H1 (cell line): Measurements from ENCODE around the gene RMND1. TPM values are rescaled to one million over a fixed set of nuclear protein-coding genes. Genes with fewer than 3 reads are reported as not detected.

Experiments used
- CHD2 ChIP-seq: IDR thresholded peaks from 2 replicates; pipeline ENCODE4 v1.6.1; 2012; ENCODE audit warnings: low read length, improper control_type of control experiment
- CTBP2 ChIP-seq: IDR thresholded peaks from 2 replicates; pipeline ENCODE4 v1.7.0; 2011; ENCODE audit warnings: borderline replicate concordance, mild to moderate bottlenecking, moderate library complexity, mixed read lengths, low read length; ENCODE audit not compliant: insufficient read depth, insufficient read length
- EZH2 ChIP-seq: fragments of 200-600 bp; sonication (generic); IDR thresholded peaks from 2 replicates; pipeline ENCODE4 v1.7.1; 2012; ENCODE audit warnings: low read depth, mild to moderate bottlenecking, moderate library complexity, low read length, inconsistent platforms; ENCODE audit not compliant: severe bottlenecking
- GTF2F1 ChIP-seq: IDR thresholded peaks from 2 replicates; pipeline ENCODE4 v1.6.1; 2012; ENCODE audit warnings: low read depth, low read length, improper control_type of control experiment, borderline replicate concordance
- NRF1 ChIP-seq: IDR thresholded peaks from 2 replicates; pipeline ENCODE4 v1.6.1; 2011; ENCODE audit warnings: mild to moderate bottlenecking, low read depth, low read length, improper control_type of control experiment
- RXRA ChIP-seq: IDR thresholded peaks from 2 replicates; pipeline ENCODE4 v1.6.1; 2011; ENCODE audit warnings: low read depth, mild to moderate bottlenecking, low read length, moderate library complexity; ENCODE audit not compliant: insufficient read depth
- SP4 ChIP-seq: IDR thresholded peaks from 2 replicates; pipeline ENCODE4 v1.6.1; 2012; ENCODE audit warnings: low read length, inconsistent platforms
- TBP ChIP-seq: IDR thresholded peaks from 2 replicates; pipeline ENCODE4 v1.6.1; 2011; ENCODE audit warnings: low read depth, low read length, improper control_type of control experiment
- polyA plus RNA-seq, 7 experiments: library from polyadenylated mRNA; depleted of rRNA in 3 of 7; stranded (reverse) in 5 of 7; unstranded in 2 of 7; fragments of >200 nt in 5 of 7; fragments of 200-250 nt in 2 of 7; gene quantifications; 1 replicate in 5 of 7; 2 replicates in 1 of 7; 4 replicates in 1 of 7; pipeline versions ENCODE4 v1.2.1 to v1.2.3, GENCODE V29; 2011 to 2013; ENCODE audit warnings: missing spikeins in 2 of 7, mixed read lengths in 2 of 7
- total RNA-seq: library from RNA; stranded (reverse); fragmentation: NEBNext Ultra II Directional; extraction: Animal tissue kit (Norgen Biotek cat#: 25700); gene quantifications from 2 replicates; pipeline ENCODE4 v1.2.1, GENCODE V29; 2021
- TF ChIP-seq, protein P1 (sequence below): fragments of 300-600 bp; sonication (generic); IDR thresholded peaks from 2 replicates; pipeline ENCODE4 v1.7.1; 2012; ENCODE audit warnings: low read length, moderate library complexity, mild to moderate bottlenecking, inconsistent platforms; ENCODE audit not compliant: insufficient replicate concordance
- TF ChIP-seq, protein P2 (sequence below): IDR thresholded peaks from 2 replicates; pipeline ENCODE4 v1.6.1; 2011; ENCODE audit warnings: low read length, improper control_type of control experiment

The RMND1 gene
- total and polyA plus RNA-seq, 2 of the 8 experiments (the other 6 are each of a cell fraction or from before 2014, with no cell fraction given): 7.3 to 21.9 TPM

DNA sequence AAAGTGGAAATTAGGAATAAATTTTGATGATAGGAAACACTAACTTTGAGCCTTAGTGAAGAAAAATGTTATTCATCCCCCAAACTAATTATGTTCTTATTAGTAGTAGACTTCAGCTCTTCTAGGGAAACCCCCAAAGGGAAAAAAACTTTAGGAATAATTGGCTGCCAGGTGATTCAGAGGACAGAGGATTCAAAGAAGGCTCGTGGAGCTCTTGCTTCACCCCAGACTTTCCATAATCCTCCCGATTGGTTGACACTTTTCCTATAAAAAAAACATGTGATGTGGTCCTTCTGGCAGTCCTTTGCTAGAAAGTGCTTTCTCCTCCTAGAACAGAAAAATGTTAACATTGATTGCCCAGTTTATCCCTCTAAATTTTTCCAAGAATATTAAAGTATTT lies 36.3 kb upstream of the RMND1 start (continued):
- TF ChIP-seq, protein P1, sequence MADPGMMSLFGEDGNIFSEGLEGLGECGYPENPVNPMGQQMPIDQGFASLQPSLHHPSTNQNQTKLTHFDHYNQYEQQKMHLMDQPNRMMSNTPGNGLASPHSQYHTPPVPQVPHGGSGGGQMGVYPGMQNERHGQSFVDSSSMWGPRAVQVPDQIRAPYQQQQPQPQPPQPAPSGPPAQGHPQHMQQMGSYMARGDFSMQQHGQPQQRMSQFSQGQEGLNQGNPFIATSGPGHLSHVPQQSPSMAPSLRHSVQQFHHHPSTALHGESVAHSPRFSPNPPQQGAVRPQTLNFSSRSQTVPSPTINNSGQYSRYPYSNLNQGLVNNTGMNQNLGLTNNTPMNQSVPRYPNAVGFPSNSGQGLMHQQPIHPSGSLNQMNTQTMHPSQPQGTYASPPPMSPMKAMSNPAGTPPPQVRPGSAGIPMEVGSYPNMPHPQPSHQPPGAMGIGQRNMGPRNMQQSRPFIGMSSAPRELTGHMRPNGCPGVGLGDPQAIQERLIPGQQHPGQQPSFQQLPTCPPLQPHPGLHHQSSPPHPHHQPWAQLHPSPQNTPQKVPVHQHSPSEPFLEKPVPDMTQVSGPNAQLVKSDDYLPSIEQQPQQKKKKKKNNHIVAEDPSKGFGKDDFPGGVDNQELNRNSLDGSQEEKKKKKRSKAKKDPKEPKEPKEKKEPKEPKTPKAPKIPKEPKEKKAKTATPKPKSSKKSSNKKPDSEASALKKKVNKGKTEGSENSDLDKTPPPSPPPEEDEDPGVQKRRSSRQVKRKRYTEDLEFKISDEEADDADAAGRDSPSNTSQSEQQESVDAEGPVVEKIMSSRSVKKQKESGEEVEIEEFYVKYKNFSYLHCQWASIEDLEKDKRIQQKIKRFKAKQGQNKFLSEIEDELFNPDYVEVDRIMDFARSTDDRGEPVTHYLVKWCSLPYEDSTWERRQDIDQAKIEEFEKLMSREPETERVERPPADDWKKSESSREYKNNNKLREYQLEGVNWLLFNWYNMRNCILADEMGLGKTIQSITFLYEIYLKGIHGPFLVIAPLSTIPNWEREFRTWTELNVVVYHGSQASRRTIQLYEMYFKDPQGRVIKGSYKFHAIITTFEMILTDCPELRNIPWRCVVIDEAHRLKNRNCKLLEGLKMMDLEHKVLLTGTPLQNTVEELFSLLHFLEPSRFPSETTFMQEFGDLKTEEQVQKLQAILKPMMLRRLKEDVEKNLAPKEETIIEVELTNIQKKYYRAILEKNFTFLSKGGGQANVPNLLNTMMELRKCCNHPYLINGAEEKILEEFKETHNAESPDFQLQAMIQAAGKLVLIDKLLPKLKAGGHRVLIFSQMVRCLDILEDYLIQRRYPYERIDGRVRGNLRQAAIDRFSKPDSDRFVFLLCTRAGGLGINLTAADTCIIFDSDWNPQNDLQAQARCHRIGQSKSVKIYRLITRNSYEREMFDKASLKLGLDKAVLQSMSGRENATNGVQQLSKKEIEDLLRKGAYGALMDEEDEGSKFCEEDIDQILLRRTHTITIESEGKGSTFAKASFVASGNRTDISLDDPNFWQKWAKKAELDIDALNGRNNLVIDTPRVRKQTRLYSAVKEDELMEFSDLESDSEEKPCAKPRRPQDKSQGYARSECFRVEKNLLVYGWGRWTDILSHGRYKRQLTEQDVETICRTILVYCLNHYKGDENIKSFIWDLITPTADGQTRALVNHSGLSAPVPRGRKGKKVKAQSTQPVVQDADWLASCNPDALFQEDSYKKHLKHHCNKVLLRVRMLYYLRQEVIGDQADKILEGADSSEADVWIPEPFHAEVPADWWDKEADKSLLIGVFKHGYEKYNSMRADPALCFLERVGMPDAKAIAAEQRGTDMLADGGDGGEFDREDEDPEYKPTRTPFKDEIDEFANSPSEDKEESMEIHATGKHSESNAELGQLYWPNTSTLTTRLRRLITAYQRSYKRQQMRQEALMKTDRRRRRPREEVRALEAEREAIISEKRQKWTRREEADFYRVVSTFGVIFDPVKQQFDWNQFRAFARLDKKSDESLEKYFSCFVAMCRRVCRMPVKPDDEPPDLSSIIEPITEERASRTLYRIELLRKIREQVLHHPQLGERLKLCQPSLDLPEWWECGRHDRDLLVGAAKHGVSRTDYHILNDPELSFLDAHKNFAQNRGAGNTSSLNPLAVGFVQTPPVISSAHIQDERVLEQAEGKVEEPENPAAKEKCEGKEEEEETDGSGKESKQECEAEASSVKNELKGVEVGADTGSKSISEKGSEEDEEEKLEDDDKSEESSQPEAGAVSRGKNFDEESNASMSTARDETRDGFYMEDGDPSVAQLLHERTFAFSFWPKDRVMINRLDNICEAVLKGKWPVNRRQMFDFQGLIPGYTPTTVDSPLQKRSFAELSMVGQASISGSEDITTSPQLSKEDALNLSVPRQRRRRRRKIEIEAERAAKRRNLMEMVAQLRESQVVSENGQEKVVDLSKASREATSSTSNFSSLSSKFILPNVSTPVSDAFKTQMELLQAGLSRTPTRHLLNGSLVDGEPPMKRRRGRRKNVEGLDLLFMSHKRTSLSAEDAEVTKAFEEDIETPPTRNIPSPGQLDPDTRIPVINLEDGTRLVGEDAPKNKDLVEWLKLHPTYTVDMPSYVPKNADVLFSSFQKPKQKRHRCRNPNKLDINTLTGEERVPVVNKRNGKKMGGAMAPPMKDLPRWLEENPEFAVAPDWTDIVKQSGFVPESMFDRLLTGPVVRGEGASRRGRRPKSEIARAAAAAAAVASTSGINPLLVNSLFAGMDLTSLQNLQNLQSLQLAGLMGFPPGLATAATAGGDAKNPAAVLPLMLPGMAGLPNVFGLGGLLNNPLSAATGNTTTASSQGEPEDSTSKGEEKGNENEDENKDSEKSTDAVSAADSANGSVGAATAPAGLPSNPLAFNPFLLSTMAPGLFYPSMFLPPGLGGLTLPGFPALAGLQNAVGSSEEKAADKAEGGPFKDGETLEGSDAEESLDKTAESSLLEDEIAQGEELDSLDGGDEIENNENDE: no peak
- TF ChIP-seq GTF2F1: no peak
- TF ChIP-seq TBP: no peak
- TF ChIP-seq, protein P2, sequence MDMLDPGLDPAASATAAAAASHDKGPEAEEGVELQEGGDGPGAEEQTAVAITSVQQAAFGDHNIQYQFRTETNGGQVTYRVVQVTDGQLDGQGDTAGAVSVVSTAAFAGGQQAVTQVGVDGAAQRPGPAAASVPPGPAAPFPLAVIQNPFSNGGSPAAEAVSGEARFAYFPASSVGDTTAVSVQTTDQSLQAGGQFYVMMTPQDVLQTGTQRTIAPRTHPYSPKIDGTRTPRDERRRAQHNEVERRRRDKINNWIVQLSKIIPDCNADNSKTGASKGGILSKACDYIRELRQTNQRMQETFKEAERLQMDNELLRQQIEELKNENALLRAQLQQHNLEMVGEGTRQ: no peak
- no peak for TF ChIP-seq RXRA
- no peak for TF ChIP-seq CTBP2
- no peak for TF ChIP-seq EZH2
- no peak for TF ChIP-seq SP4
- no peak for TF ChIP-seq CHD2
- TF ChIP-seq NRF1: no peak
